DND-41 (cell line): ENCODE measurements around the gene SMIM10L1.

Source experiments
- ATAC-seq: fragments of 200-7000 bp; cut with Tn5 transposase; 3 replicates; pipeline ENCODE4 v1.9.1; 2021; ENCODE audit warnings: low read depth; ENCODE audit not compliant: insufficient read depth
- DNase-seq: peaks from one replicate; pipeline ENCODE4 v3.0.0-alpha.2; 2020
- H2AFZ ChIP-seq: 2 replicates; pipeline ENCODE4 v1.6.0; 2012; ENCODE audit warnings: low read depth, low read length
- H3K27ac ChIP-seq: 2 replicates; pipeline ENCODE4 v1.5.1; 2012; ENCODE audit warnings: low read length, inconsistent platforms
- H3K27me3 ChIP-seq: fragments of 200-600 bp; sonication (generic); 2 replicates; pipeline ENCODE4 v1.6.0; 2012; ENCODE audit warnings: low read length, mild to moderate bottlenecking, inconsistent platforms; ENCODE audit not compliant: insufficient read depth, poor library complexity
- H3K36me3 ChIP-seq: 2 replicates; pipeline ENCODE4 v1.5.1; 2012; ENCODE audit warnings: low read length, inconsistent platforms; ENCODE audit not compliant: insufficient read depth
- H3K4me1 ChIP-seq: 2 replicates; pipeline ENCODE4 v1.5.1; 2012; ENCODE audit warnings: mild to moderate bottlenecking, low read length; ENCODE audit not compliant: insufficient read depth
- H3K4me2 ChIP-seq: 2 replicates; pipeline ENCODE4 v1.6.0; 2012; ENCODE audit warnings: mild to moderate bottlenecking, moderate library complexity, low read length, inconsistent platforms; ENCODE audit not compliant: insufficient read depth
- H3K4me3 ChIP-seq, 2 experiments: fragments of 200-600 bp in 1 of 2; shearing (Covaris generic) in 1 of 2; 2 replicates each; pipeline ENCODE4 v1.5.1; 2012 to 2016; ENCODE audit warnings: inconsistent platforms in 2 of 2, low read length in 2 of 2, mild to moderate bottlenecking in 2 of 2, low read depth in 1 of 2, moderate library complexity in 1 of 2
- H3K79me2 ChIP-seq: 2 replicates; pipeline ENCODE4 v1.6.0; 2012; ENCODE audit warnings: low read length, inconsistent platforms; ENCODE audit not compliant: insufficient read depth
- H3K9ac ChIP-seq: 2 replicates; pipeline ENCODE4 v1.6.0; 2012; ENCODE audit warnings: low read depth, mild to moderate bottlenecking, inconsistent platforms, low read length, moderate library complexity
- H3K9me3 ChIP-seq: 2 replicates; pipeline ENCODE4 v1.5.1; 2012; ENCODE audit warnings: low read length, moderate library complexity, mild to moderate bottlenecking, inconsistent platforms; ENCODE audit not compliant: insufficient read depth, severe bottlenecking
- H4K20me1 ChIP-seq: 2 replicates; pipeline ENCODE4 v1.6.0; 2012; ENCODE audit warnings: low read length; ENCODE audit not compliant: insufficient read depth
- CTCF ChIP-seq: IDR thresholded peaks from 2 replicates; pipeline ENCODE4 v1.5.1; 2012; ENCODE audit warnings: borderline replicate concordance, low read length, moderate library complexity, mild to moderate bottlenecking; ENCODE audit not compliant: poor library complexity, severe bottlenecking; ENCODE audit errors: extremely low read depth
- EZH2 ChIP-seq: IDR thresholded peaks from 3 replicates; pipeline ENCODE4 v1.6.1; 2012; ENCODE audit warnings: borderline replicate concordance, low read depth, mild to moderate bottlenecking, moderate library complexity, low read length, inconsistent platforms; ENCODE audit not compliant: severe bottlenecking

Gene SMIM10L1

GRCh38 chr12:11143352-11143751, 27.6 kb upstream of the SMIM10L1 start:
- TF ChIP-seq EZH2 (no peak), CTCF (no peak)
- ATAC-seq = no peak
- H2AFZ ChIP-seq = no peak overlapping the region
- DNase-seq = no peak
- H3K27me3 ChIP-seq = no peaks in the 10 kb centered on the region
- H4K20me1 ChIP-seq = peaks cover 8% of the 10 kb centered on the region; the same call in 1 of the 2 replicates
- peaks cover 3% of the 10 kb centered on the region; the same call in 1 of the 2 replicates for H3K36me3 ChIP-seq
- no peak overlapping the region for H3K9ac ChIP-seq
- H3K27ac ChIP-seq = no peak overlapping the region
- no peaks in the 10 kb centered on the region for H3K9me3 ChIP-seq
- H3K79me2 ChIP-seq = peaks cover 88% of the 10 kb centered on the region
- no peaks in the 10 kb centered on the region for H3K4me1 ChIP-seq
- no peak overlapping the region for H3K4me2 ChIP-seq
- no peak overlapping the region for H3K4me3 ChIP-seq

GRCh38 chr12:11144297-11144696, 26.7 kb upstream of the SMIM10L1 start:
- Histone ChIP-seq H4K20me1 (peaks cover 8% of the 10 kb centered on the region; the same call in 1 of the 2 replicates), H3K9ac (no peak overlapping the region), H3K4me3 (no peak overlapping the region), H3K27ac (no peak overlapping the region), H3K9me3 (no peaks in the 10 kb centered on the region), H3K79me2 (peaks cover 79% of the 10 kb centered on the region), H2AFZ (no peak overlapping the region), H3K27me3 (no peaks in the 10 kb centered on the region), H3K4me1 (no peaks in the 10 kb centered on the region), H3K4me2 (no peak overlapping the region), H3K36me3 (peaks cover 3% of the 10 kb centered on the region; the same call in 1 of the 2 replicates)
- no peak for ATAC-seq
- TF ChIP-seq CTCF (no peak), EZH2 (no peak)
- DNase-seq = no peak

GRCh38 chr12:11147420-11147819, 23.6 kb upstream of the SMIM10L1 start:
- peaks cover 62% of the 10 kb centered on the region for H3K79me2 ChIP-seq

More at GRCh38 chr12:11147420-11147819, 23.6 kb upstream of the SMIM10L1 start:
- H3K36me3 ChIP-seq = peaks cover 12% of the 10 kb centered on the region; the same call in 1 of the 2 replicates
- no peak overlapping the region for H3K9ac ChIP-seq
- H3K27me3 ChIP-seq = no peaks in the 10 kb centered on the region
- no peaks in the 10 kb centered on the region for H3K4me1 ChIP-seq
- TF ChIP-seq CTCF = no peak
- no peak for TF ChIP-seq EZH2
- H3K27ac ChIP-seq = no peak overlapping the region
- DNase-seq = no peak
- ATAC-seq = no peak
- H2AFZ ChIP-seq = no peak overlapping the region
- H4K20me1 ChIP-seq = peaks cover 6% of the 10 kb centered on the region; the same call in 1 of the 2 replicates
- H3K4me3 ChIP-seq = no peak overlapping the region
- no peak overlapping the region for H3K4me2 ChIP-seq
- H3K9me3 ChIP-seq = peaks cover 6% of the 10 kb centered on the region
